K562 (cell line): ENCODE measurements around the gene ERC2. TPM values are rescaled to one million over a fixed set of nuclear protein-coding genes. Genes with fewer than 3 reads are reported as not detected.

ENCODE experiments used
- ATAC-seq: fragments of 200-7000 bp; cut with Tn5 transposase; 3 replicates; pipeline ENCODE4 v1.9.1; 2020; ENCODE audit warnings: moderate library complexity
- BruUV-seq: library from RNA; stranded (reverse); fragments of 400-500 nt; replicated peaks from 2 replicates; lab custom pipeline; 2021; lab: Mats Ljungman, UMichigan
- CTCF ChIA-PET: fragments of 300-600 bp; formaldehyde crosslinking; extraction: SDS; loops from one replicate; lab custom pipeline; 2021; ENCODE audit warnings: low intra/inter-chr PET ratio; lab: Yijun Ruan, JAX
- POLR2A ChIA-PET: fragments of 300-600, 350-650 bp; sonication (Branson Sonifier 250); formaldehyde crosslinking; extraction: SDS; loops from one replicate; lab custom pipeline; 2021; ENCODE audit warnings: antibody characterized with exemption, inconsistent platforms; lab: Yijun Ruan, JAX
- DNase-seq, 4 experiments: peaks; one replicate each; pipeline versions ENCODE4 v3.0.0 to v3.0.0-alpha.2; 2011 to 2018; ENCODE audit warnings: low spot score in 3 of 4, mixed read lengths in 3 of 4; ENCODE audit errors: extremely low read depth in 1 of 4
- FAIRE-seq: peaks from 2 replicates; lab custom pipeline; 2011; peaks lifted over from hg19 to GRCh38; lab: Jason Lieb, UNC
- H2AFZ ChIP-seq: 2 replicates; pipeline ENCODE4 v1.6.0; 2011; ENCODE audit warnings: low read depth, low read length, control low read depth, inconsistent platforms
- H3K27ac ChIP-seq: fragments of 200-600 bp; 3 replicates; pipeline ENCODE4 v1.8.0; 2011; ENCODE audit warnings: low read depth, mild to moderate bottlenecking, control low read depth, inconsistent platforms, low read length, moderate library complexity, mixed read lengths; ENCODE audit errors: extremely low read depth
- H3K27me3 ChIP-seq, 2 experiments: fragments of 300-600 bp in 1 of 2; 2 replicates in 1 of 2; 3 replicates in 1 of 2; pipeline versions ENCODE4 v1.6.0 to v1.8.0; 2011; ENCODE audit warnings: inconsistent platforms in 2 of 2, low read length in 2 of 2, mild to moderate bottlenecking in 1 of 2, mixed read lengths in 1 of 2, moderate library complexity in 1 of 2; ENCODE audit not compliant: control insufficient read depth in 2 of 2, insufficient read depth in 2 of 2
- H3K36me3 ChIP-seq: fragments of 300-600 bp; 3 replicates; pipeline ENCODE4 v1.8.0; 2011; ENCODE audit warnings: mild to moderate bottlenecking, low read length, inconsistent platforms; ENCODE audit not compliant: control insufficient read depth, insufficient read depth
- H3K4me1 ChIP-seq, 2 experiments: fragments of 200-600 bp in 1 of 2; replicated peaks in 1 of 2; 2 replicates in 1 of 2; 3 replicates in 1 of 2; pipeline versions ENCODE4 v1.5.1 to v1.8.0; 2011; ENCODE audit warnings: inconsistent platforms in 2 of 2, low read length in 2 of 2, mild to moderate bottlenecking in 1 of 2, mixed read lengths in 1 of 2, moderate library complexity in 1 of 2; ENCODE audit not compliant: control insufficient read depth in 2 of 2, insufficient read depth in 2 of 2
- H3K4me2 ChIP-seq: 2 replicates; pipeline ENCODE4 v1.6.1; 2011; ENCODE audit warnings: low read length, control low read depth, inconsistent platforms, mixed read lengths; ENCODE audit not compliant: insufficient read depth
- H3K4me3 ChIP-seq: fragments of 200-600 bp; sonication (generic), shearing (Covaris generic); 2 replicates; pipeline ENCODE4 v1.5.1; 2016; ENCODE audit warnings: control low read depth, inconsistent platforms
- H3K79me2 ChIP-seq: fragments of 200-600 bp; 3 replicates; pipeline ENCODE4 v1.8.0; 2011; ENCODE audit warnings: low read length, inconsistent platforms; ENCODE audit not compliant: control insufficient read depth, insufficient read depth
- H3K9ac ChIP-seq, 2 experiments: 2 replicates each; pipeline versions ENCODE4 v1.6.0 to v1.6.1; 2011; ENCODE audit warnings: low read depth in 2 of 2, low read length in 2 of 2, control low read depth in 1 of 2, inconsistent platforms in 1 of 2, mild to moderate bottlenecking in 1 of 2, mixed read lengths in 1 of 2; ENCODE audit not compliant: insufficient read depth in 1 of 2
- H3K9me1 ChIP-seq: one replicate; pipeline ENCODE4 v1.6.0; 2011; ENCODE audit warnings: inconsistent platforms, mild to moderate bottlenecking, low read length, moderate library complexity; ENCODE audit not compliant: control insufficient read depth, insufficient read depth
- H3K9me3 ChIP-seq: replicated peaks from 2 replicates; pipeline ENCODE4 v1.5.1; 2011; ENCODE audit warnings: low read depth, low read length, inconsistent platforms; ENCODE audit not compliant: control insufficient read depth, insufficient read depth
- H4K20me1 ChIP-seq: replicated peaks from 2 replicates; pipeline ENCODE4 v1.6.1; 2011; ENCODE audit warnings: low read length, inconsistent platforms, mixed read lengths; ENCODE audit not compliant: control insufficient read depth, insufficient read depth
- MAFK ChIP-seq: IDR thresholded peaks from 2 replicates; pipeline ENCODE4 v1.6.1; 2011; ENCODE audit warnings: low read length, improper control_type of control experiment
- PBX2 ChIP-seq, 2 experiments: IDR thresholded peaks in 1 of 2; conservative IDR thresholded peaks in 1 of 2; 2 replicates each; pipeline ENCODE4 v1.6.1; 2016; ENCODE audit warnings: low read depth in 2 of 2, mild to moderate bottlenecking in 1 of 2, missing compliant biosample characterization in 1 of 2, missing genetic modification characterization in 1 of 2, moderate library complexity in 1 of 2
- ZNF384 ChIP-seq: IDR thresholded peaks from 2 replicates; pipeline ENCODE4 v1.6.1; 2012; ENCODE audit warnings: low read depth, low read length, improper control_type of control experiment
- ZNF408 ChIP-seq: fragments of 250-450 bp; sonication (Bioruptor Pico); IDR thresholded peaks from 2 replicates; pipeline ENCODE4 v1.4.0; 2020; ENCODE audit warnings: low read depth, mild to moderate bottlenecking, moderate library complexity
- ZNF699 ChIP-seq: fragments of 250-450 bp; sonication (Bioruptor Pico); IDR thresholded peaks from 2 replicates; pipeline ENCODE4 v1.8.0; 2021; ENCODE audit warnings: mild to moderate bottlenecking, moderate library complexity; ENCODE audit not compliant: insufficient replicate concordance
- ZNF79 ChIP-seq: fragments of 250-450 bp; sonication (Bioruptor Pico); IDR thresholded peaks from 2 replicates; pipeline ENCODE4 v1.4.0; 2020; ENCODE audit warnings: low read depth, mild to moderate bottlenecking, moderate library complexity
- WGBS: fragments of 100-300 bp; shearing (Covaris generic); methylation state at CpG from one replicate; pipeline ENCODE4 v1.1.6; 2016; ENCODE audit warnings: low coverage, mixed read lengths; ENCODE audit not compliant: insufficient coverage; ENCODE audit errors: missing lambda C conversion rate; 5-methylcytosine and 5-hydroxymethylcytosine counted together
- in situ Hi-C: fragments of 300-500 bp; cut with MboI; formaldehyde crosslinking; loops from 4 replicates; pipeline ENCODE4 v1.15.0; 2018; ENCODE audit warnings: inconsistent platforms, mixed read lengths
- intact Hi-C: fragments of 100-400 bp; cut with micrococcal nuclease; formaldehyde crosslinking; loops from 2 replicates; pipeline ENCODE4 v1.14.2; 2022
- polyA plus RNA-seq, 8 experiments: library from polyadenylated mRNA; depleted of rRNA in 4 of 8; stranded (reverse) in 5 of 8; unstranded in 3 of 8; fragments of >200 nt; fragmentation: Nextera tagmentation in 2 of 8; fragmentation: Illumina TruSeq in 1 of 8; extraction: Ambion mirVana in 2 of 8; extraction: Trizol in 1 of 8; gene quantifications; 2 replicates each; pipeline versions ENCODE4 v1.2.1 to v1.2.3, GENCODE V29; 2011 to 2014; ENCODE audit warnings: inconsistent platforms in 1 of 8, missing spikeins in 1 of 8
- total RNA-seq, 7 experiments: library from RNA; depleted of rRNA in 6 of 7; stranded (reverse); fragments of >200 nt in 6 of 7; fragmentation: Illumina TruSeq in 2 of 7; extraction: Trizol in 2 of 7; gene quantifications; 2 replicates each; pipeline versions ENCODE4 v1.2.1 to v1.2.3, GENCODE V29; 2011 to 2021; ENCODE audit warnings: low replicate concordance in 1 of 7
- TF ChIP-seq, protein P1 (sequence below): fragments of 250-450 bp; sonication (Bioruptor Pico); IDR thresholded peaks from 2 replicates; pipeline ENCODE4 v1.8.0; 2022; ENCODE audit warnings: inconsistent platforms

The ERC2 gene
- total and polyA plus RNA-seq, 9 of the 15 experiments (the other 6 are each of a cell fraction or from before 2014, with no cell fraction given) = 0.04 to 0.18 (median 0.07) TPM; not detected in 2

GRCh38 chr3:55527361-55527760 is 940.9 kb downstream of the ERC2 start:
- 0% methylated on average over 4 of the region's 4 CpGs for WGBS
- Histone ChIP-seq H3K79me2 (no peaks in the 10 kb centered on the region), H3K4me1 (no peaks in the 10 kb centered on the region), H3K36me3 (no peaks in the 10 kb centered on the region), H2AFZ (no peak overlapping the region), H3K9me1 (no peaks in the 10 kb centered on the region), H3K9me3 (no peaks in the 10 kb centered on the region), H3K27me3 (no peaks in the 10 kb centered on the region), H3K4me2 (no peak overlapping the region), H3K27ac (no peak overlapping the region), H3K4me3 (no peak overlapping the region), H4K20me1 (no peaks in the 10 kb centered on the region), H3K9ac (no peak overlapping the region)
- ChIA-PET CTCF (no interaction called here), POLR2A (no interaction called here)
- DNase-seq (no peak), FAIRE-seq (no peak), ATAC-seq (no peak)
- intact Hi-C loops = no loop called here
- no TSS peak for BruUV-seq
- in situ Hi-C loops = no loop called here
- TF ChIP-seq MAFK = no peak
- TF ChIP-seq PBX2 (CRISPR knock-in tag; IDR thresholded peaks at IDR 0.05; ENCODE audit: low read depth) = no peak
- TF ChIP-seq PBX2 (tag; conservative IDR thresholded peaks at IDR 0.05; ENCODE audit: low read depth) = no peak
- TF ChIP-seq ZNF79 (CRISPR knock-in tag) = no peak
- TF ChIP-seq ZNF384 = no peak
- TF ChIP-seq, protein P1, sequence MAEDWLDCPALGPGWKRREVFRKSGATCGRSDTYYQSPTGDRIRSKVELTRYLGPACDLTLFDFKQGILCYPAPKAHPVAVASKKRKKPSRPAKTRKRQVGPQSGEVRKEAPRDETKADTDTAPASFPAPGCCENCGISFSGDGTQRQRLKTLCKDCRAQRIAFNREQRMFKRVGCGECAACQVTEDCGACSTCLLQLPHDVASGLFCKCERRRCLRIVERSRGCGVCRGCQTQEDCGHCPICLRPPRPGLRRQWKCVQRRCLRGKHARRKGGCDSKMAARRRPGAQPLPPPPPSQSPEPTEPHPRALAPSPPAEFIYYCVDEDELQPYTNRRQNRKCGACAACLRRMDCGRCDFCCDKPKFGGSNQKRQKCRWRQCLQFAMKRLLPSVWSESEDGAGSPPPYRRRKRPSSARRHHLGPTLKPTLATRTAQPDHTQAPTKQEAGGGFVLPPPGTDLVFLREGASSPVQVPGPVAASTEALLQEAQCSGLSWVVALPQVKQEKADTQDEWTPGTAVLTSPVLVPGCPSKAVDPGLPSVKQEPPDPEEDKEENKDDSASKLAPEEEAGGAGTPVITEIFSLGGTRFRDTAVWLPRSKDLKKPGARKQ (CRISPR knock-in tag) = no peak
- no peak for TF ChIP-seq ZNF408 (CRISPR knock-in tag)
- TF ChIP-seq ZNF699 = no peak
